Type B pancreatic cell (in vitro differentiated cells): Measurements from ENCODE around the gene MYO18B. TPM values are rescaled to one million over a fixed set of nuclear protein-coding genes. Genes with fewer than 3 reads are reported as not detected.
"Not testable (repeated sequence)": the region's sequence is repeated elsewhere in the genome, so short reads cannot be mapped to it uniquely, and the experiment has no call there.

Source experiments
- DNase-seq: peaks from one replicate; pipeline ENCODE4 v3.0.0; 2021; ENCODE audit warnings: mixed read lengths; ENCODE audit not compliant: unreplicated experiment; ENCODE audit errors: extremely low spot score
- H3K27ac Mint-ChIP-seq: 2 replicates; pipeline ENCODE4 v1.8.0; 2021; ENCODE audit warnings: mild to moderate bottlenecking, mixed read lengths
- H3K27me3 Mint-ChIP-seq: 2 replicates; pipeline ENCODE4 v1.8.0; 2021; ENCODE audit warnings: mixed read lengths
- H3K36me3 Mint-ChIP-seq: 2 replicates; pipeline ENCODE4 v1.8.0; 2021; ENCODE audit warnings: mixed read lengths
- H3K4me1 Mint-ChIP-seq: one replicate; pipeline ENCODE4 v1.8.0; 2021; ENCODE audit warnings: mixed read lengths; ENCODE audit not compliant: unreplicated experiment
- H3K4me3 Mint-ChIP-seq: 2 replicates; pipeline ENCODE4 v1.8.0; 2021; ENCODE audit warnings: mild to moderate bottlenecking, mixed read lengths
- H3K9me3 Mint-ChIP-seq: 2 replicates; pipeline ENCODE4 v1.8.0; 2021; ENCODE audit warnings: mixed read lengths
- CTCF ChIP-seq: fragments of 200-600 bp; sonication (generic); conservative IDR thresholded peaks from 2 replicates; pipeline ENCODE4 v1.5.0; 2021; ENCODE audit warnings: antibody characterized with exemption, mild to moderate bottlenecking
- total RNA-seq: library from RNA; stranded (reverse); gene quantifications from 2 replicates; pipeline ENCODE4 v1.2.1, GENCODE V29; 2021; ENCODE audit warnings: low replicate concordance

The MYO18B gene
- total RNA-seq, 1 donor from 2014 or later: 0.10 TPM

GRCh38 chr22:25979968-25980367 is 238.0 kb downstream of the MYO18B start:
- TF ChIP-seq CTCF: no peak
- Mint-ChIP-seq H3K9me3 (peaks cover 4% of the 10 kb centered on the region), H3K27me3 (peaks cover 32% of the 10 kb centered on the region), H3K4me1 (no peaks in the 10 kb centered on the region), H3K4me3 (no peak overlapping the region), H3K36me3 (no peaks in the 10 kb centered on the region), H3K27ac (no peak overlapping the region)
- DNase-seq: no peak

- peaks cover 25% of the 10 kb centered on the region for H3K27me3 Mint-ChIP-seq
- DNase-seq, H3K4me1 Mint-ChIP-seq, H3K27ac Mint-ChIP-seq, H3K9me3 Mint-ChIP-seq, H3K36me3 Mint-ChIP-seq, H3K4me3 Mint-ChIP-seq: not testable (repeated sequence)
Measured at GRCh38 chr22:25984911-25985310, 242.9 kb downstream of the MYO18B start.

DNA sequence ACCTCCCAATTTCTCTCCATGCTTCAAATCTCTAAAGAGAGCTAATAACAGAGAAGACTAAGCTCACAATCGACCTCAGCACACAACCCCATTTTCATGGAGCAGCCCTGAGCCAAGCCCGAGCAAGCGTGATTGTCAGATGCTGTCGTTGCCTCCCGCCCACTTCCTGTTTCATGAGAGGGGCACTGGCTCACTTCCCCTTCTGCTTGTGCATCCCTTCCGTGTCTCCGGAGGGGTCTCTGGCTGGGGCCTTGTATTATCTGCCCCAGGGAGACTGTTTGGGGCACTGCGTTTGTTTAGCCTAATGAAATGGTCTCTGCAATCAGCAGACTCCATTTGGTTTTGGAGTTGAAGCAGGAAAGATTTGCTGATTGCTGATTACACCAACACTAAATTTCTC is 246.0 kb downstream of the MYO18B start:
- Mint-ChIP-seq H3K27ac (no peak overlapping the region), H3K4me1 (peaks cover 4% of the 10 kb centered on the region), H3K4me3 (no peak overlapping the region), H3K9me3 (no peaks in the 10 kb centered on the region), H3K36me3 (no peaks in the 10 kb centered on the region), H3K27me3 (peaks cover 19% of the 10 kb centered on the region)
- DNase-seq: no peak
- no peak for TF ChIP-seq CTCF

DNA sequence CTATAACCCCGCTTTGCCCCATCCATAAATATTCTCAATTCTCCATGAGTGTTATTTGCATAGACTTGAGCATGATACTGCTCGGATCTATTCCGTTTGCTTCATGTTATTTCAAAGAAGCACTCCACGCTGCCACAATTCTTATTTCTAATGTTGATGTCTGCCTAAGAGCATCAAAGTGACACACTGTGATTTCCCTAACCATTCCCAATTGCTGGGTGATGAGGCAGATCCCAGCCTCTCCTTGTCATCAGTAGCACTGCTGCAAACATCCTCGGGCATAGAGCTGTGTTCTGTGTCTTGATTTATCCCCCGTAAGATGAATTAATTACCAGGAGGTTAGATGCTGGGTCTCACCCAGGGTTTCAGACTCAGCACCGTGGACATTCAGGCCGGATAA is 249.0 kb downstream of the MYO18B start:
- Mint-ChIP-seq H3K27ac (no peak overlapping the region), H3K9me3 (no peaks in the 10 kb centered on the region)

DNA sequence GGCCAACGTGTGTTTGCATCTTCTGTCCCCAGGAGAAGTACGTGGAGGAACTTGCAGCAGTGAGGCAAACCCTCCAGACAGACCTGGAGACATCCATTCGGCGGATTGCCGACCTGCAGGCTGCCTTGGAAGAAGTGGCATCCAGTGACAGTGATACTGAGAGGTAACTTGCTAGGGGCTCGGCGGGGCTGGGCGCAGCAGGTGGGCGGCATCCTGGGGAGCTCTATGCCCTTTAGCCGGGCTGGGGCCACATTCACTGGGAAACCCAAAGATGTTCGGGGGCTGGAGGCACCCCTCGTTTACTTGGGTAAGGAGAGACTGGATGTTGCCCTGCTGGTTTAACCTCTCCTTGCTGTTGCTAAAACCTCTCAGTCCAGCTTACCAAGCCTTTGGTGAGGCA is 250.3 kb downstream of the MYO18B start:
- Mint-ChIP-seq H3K27me3 (peaks cover 16% of the 10 kb centered on the region), H3K4me1 (peaks cover 4% of the 10 kb centered on the region), H3K4me3 (no peak overlapping the region), H3K36me3 (no peaks in the 10 kb centered on the region), H3K27ac (no peak overlapping the region), H3K9me3 (no peaks in the 10 kb centered on the region)
- no peak for DNase-seq
- TF ChIP-seq CTCF: no peak

More for the DNA sequence above, 249.0 kb downstream of the MYO18B start:
- no peak for TF ChIP-seq CTCF
- no peak for DNase-seq
- Mint-ChIP-seq H3K36me3 (no peaks in the 10 kb centered on the region), H3K27me3 (peaks cover 22% of the 10 kb centered on the region), H3K4me3 (no peak overlapping the region), H3K4me1 (peaks cover 4% of the 10 kb centered on the region)

DNA sequence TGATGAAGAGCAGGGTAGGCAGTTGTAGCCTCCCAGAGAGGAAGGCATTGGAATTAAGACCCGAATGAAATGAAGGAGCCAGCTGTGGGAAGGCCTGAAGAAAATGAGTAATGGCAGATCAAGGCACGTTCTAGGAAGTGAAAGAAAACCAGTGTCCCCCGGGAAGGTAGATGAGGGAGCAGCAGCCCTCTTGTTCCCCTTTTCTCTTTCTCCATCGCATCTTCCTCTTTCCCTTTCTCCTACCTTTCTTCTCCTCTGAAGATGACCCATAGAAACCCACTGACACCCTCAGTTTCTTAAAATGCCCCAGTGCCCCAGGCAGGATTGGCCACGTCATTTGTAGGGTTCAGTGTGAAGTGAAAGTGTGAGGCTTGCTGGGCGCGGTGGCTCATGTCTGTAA is 254.7 kb downstream of the MYO18B start:
- peaks cover 21% of the 10 kb centered on the region for H3K27me3 Mint-ChIP-seq
- no peaks in the 10 kb centered on the region for H3K9me3 Mint-ChIP-seq

More for the DNA sequence above, 254.7 kb downstream of the MYO18B start:
- no peak overlapping the region for H3K4me3 Mint-ChIP-seq
- no peak overlapping the region for H3K27ac Mint-ChIP-seq
- no peaks in the 10 kb centered on the region for H3K4me1 Mint-ChIP-seq
- H3K36me3 Mint-ChIP-seq: no peaks in the 10 kb centered on the region
- DNase-seq: no peak
- no peak for TF ChIP-seq CTCF
